Measurements from ENCODE around the gene PRDX1. TPM values are rescaled to one million over a fixed set of nuclear protein-coding genes. Genes with fewer than 3 reads are reported as not detected.
"Not testable (repeated sequence)": the region's sequence is repeated elsewhere in the genome, so short reads cannot be mapped to it uniquely, and the experiment has no call there.

PRDX1 gene
- total and polyA plus RNA-seq, 8 donors = 49.3 to 142 (median 84.4) TPM

DNA sequence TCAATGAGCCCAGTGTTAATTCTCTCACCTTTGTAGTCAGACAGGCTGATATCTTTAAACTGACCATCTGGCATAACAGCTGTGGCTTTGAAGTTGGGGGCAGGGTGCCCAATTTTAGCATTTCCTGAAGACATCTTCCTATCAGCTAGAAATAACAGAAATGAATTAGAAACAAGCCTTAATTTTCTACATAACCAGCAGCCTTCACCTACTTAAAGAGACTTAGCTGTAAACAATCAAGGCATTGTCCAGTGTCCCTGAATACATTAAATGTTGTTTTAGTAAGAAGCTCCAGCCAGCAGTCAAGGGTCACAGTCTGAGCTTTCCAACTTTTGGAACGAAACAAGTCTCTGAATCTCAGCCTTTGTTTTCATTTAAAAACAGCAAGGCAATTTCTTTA is 2.8 kb downstream of the PRDX1 start:
- Histone ChIP-seq H3K27ac (peak overlapping the region in 2 of 4 donors; percentile 12 to 39), H3K4me1 (peaks cover 0 to 13% (median 0%) of the 10 kb centered on the region in 3 donors)
- ATAC-seq = no peak

DNA sequence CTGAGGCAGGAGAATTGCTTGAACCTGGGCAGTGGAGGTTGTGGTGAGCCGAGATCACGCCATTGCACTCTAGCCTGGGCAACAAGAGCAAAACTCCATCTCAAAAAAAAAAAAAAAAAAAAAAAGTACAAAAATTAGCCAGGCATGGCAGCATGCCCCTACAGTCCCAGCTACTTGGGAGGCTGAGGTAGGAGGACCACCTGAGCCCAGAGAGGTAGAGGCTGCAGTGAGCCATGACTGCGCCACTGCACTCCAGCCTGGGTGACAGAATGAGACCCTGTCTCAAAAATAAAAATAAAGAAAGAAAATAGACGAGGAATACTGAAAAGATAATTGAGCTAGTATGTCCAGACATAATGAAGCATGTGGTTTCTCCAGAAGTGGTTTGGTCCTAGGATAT is 3.3 kb downstream of the PRDX1 start:
- DNase-seq, H3K9me3 ChIP-seq, H3K27ac ChIP-seq, ATAC-seq, H3K27me3 ChIP-seq, FAIRE-seq, H3K4me3 ChIP-seq: not testable (repeated sequence)
- peaks cover 2 to 40% (median 14%) of the 10 kb centered on the region in 3 donors for H3K36me3 ChIP-seq
- H3K4me1 ChIP-seq = peaks cover 0 to 13% (median 0%) of the 10 kb centered on the region in 3 donors
- intact Hi-C loops (cut with DNase I) = loop anchor here in 2 of 3 donors (5.0 to 10.0 kb wide), 3 partner anchors 34 to 356 kb away; partner anchors contain the start of gene AKR1A1 (in 1 of the 2)
- WGBS, 2 donors = 76 to 82% methylated on average over 4 of the region's 4 CpGs

More for the DNA sequence above, 2.8 kb downstream of the PRDX1 start:
- no peak for FAIRE-seq
- Histone ChIP-seq H3K36me3 (peaks cover 0 to 35% (median 10%) of the 10 kb centered on the region in 3 donors), H3K4me3 (no peak overlapping the region), H3K27me3 (no peaks in the 10 kb centered on the region), H3K9me3 (no peaks in the 10 kb centered on the region)
- intact Hi-C loops (cut with DNase I) = loop anchor here in 2 of 3 donors (5.0 to 10.0 kb wide), 3 partner anchors 33 to 356 kb away; partner anchors contain the start of gene AKR1A1 (in 1 of the 2)
- DNase-seq = no peak
- WGBS, 2 donors = 3 to 5% methylated on average over 1 of the region's 1 CpG
- TF ChIP-seq, protein P1, sequence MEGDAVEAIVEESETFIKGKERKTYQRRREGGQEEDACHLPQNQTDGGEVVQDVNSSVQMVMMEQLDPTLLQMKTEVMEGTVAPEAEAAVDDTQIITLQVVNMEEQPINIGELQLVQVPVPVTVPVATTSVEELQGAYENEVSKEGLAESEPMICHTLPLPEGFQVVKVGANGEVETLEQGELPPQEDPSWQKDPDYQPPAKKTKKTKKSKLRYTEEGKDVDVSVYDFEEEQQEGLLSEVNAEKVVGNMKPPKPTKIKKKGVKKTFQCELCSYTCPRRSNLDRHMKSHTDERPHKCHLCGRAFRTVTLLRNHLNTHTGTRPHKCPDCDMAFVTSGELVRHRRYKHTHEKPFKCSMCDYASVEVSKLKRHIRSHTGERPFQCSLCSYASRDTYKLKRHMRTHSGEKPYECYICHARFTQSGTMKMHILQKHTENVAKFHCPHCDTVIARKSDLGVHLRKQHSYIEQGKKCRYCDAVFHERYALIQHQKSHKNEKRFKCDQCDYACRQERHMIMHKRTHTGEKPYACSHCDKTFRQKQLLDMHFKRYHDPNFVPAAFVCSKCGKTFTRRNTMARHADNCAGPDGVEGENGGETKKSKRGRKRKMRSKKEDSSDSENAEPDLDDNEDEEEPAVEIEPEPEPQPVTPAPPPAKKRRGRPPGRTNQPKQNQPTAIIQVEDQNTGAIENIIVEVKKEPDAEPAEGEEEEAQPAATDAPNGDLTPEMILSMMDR (IDR thresholded peaks at IDR 0.05) = no peak

DNA sequence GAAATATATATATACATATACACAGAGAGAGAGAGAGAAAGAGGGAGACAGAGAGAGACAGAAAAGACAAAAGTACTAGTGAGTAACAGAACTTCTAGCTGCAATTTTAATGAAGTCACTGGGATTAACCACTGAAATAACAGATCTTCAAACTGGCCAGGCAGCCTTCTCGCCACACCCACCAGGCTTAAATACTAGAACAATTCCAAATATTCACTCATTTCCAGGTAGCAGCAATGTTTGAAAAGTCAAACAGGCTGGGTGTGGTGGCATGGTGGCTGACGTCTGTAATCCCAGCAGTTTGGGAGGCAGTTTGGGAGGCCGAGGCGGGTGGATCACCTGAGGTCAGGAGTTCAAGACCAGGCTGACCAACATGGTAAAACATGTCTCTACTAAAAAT is 5.2 kb downstream of the PRDX1 start:
- no peak for FAIRE-seq
- Histone ChIP-seq H3K27me3 (no peaks in the 10 kb centered on the region), H3K4me3 (no peak overlapping the region), H3K27ac (no peak overlapping the region), H3K36me3 (peaks cover 2 to 44% (median 14%) of the 10 kb centered on the region in 3 donors), H3K4me1 (peaks cover 0 to 13% (median 0%) of the 10 kb centered on the region in 3 donors), H3K9me3 (no peaks in the 10 kb centered on the region)
- WGBS, 2 donors = 88 to 91% methylated on average over 4 of the region's 4 CpGs
- TF ChIP-seq, protein P1 (IDR thresholded peaks at IDR 0.05) = no peak
- ATAC-seq = no peak
- intact Hi-C loops (cut with DNase I) = loop anchor here in 2 of 3 donors (5.0 to 10.0 kb wide), 3 partner anchors 36 to 358 kb away; partner anchors contain the start of gene AKR1A1 (in 1 of the 2)
- DNase-seq = no peak

DNA sequence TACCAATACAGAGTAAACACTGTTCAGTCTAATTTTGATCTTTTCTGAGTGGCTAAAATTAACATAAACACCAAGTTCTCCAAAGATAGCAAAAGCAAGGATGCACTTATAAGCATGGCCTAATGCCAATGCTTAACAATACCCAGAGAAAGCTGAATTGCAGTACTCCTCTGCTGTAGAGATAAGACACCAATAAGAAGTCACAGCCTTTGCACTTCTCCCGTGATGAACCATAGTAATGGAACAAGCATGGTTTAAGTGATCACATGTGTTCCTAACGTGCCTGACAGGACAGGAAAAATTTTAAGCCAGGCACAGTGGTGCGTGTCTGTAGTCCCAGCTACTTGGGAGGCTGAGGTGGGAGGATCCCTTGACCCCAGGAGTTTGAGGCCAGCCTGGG is 5.6 kb downstream of the PRDX1 start:
- TF ChIP-seq, protein P1 (IDR thresholded peaks at IDR 0.05) = no peak
- intact Hi-C loops (cut with DNase I) = loop anchor here in 2 of 3 donors (5.0 to 10.0 kb wide), 3 partner anchors 36 to 359 kb away; partner anchors contain the start of gene AKR1A1 (in 1 of the 2)
- peaks cover 2 to 46% (median 14%) of the 10 kb centered on the region in 3 donors for H3K36me3 ChIP-seq
- FAIRE-seq = no peak
- no peaks in the 10 kb centered on the region for H3K9me3 ChIP-seq
- peaks cover 0 to 13% (median 0%) of the 10 kb centered on the region in 3 donors for H3K4me1 ChIP-seq
- H3K27ac ChIP-seq = no peak overlapping the region
- ATAC-seq = no peak
- no peaks in the 10 kb centered on the region for H3K27me3 ChIP-seq
- DNase-seq = no peak
- no peak overlapping the region for H3K4me3 ChIP-seq
- 80 to 81% methylated on average over 3 of the region's 3 CpGs for WGBS, 2 donors

DNA sequence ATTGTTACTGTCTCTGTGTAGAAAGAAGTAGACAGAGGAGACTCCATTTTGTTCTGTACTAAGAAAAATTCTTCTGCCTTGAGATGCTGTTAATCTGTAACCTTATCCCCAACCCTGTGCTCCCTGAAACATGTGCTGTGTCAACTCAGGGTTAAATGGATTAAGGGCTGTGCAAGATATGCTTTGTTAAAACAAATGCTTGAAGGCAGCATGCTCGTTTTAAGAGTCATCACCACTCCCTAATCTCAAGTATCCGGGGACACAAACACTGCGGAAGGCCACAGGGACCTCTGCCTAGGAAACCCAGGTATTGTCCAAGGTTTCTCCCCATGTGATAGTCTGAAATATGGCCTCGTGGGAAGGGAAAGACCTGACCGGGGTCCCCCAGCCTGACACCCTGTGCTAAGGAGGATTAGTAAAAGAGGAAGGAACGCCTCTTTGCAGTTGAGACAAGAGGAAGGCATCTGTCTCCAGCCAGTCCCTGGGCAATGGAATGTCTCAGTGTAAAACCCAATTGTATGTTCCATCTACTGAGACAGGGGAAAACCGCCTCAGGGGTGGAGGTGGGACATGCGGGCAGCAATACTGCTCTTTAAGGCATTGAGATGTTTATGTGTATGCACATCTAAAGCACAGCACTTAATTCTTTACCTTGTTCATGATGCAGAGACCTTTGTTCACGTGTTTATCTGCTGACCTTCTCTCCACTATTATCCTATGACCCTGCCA is 8.0 kb downstream of the PRDX1 start:
- not testable (repeated sequence) for ATAC-seq, FAIRE-seq, DNase-seq, H3K9me3 ChIP-seq, H3K27me3 ChIP-seq, H3K27ac ChIP-seq, H3K4me1 ChIP-seq, H3K4me3 ChIP-seq
- 63 to 69% methylated on average over 8 to 9 of the region's 9 CpGs for WGBS, 2 donors
- intact Hi-C loops (cut with DNase I) = loop anchor here in 1 of 3 donors (10.0 kb wide), 1 partner anchor 361 kb away; no protein-coding TSS in a partner anchor
- peaks cover 6 to 69% (median 30%) of the 10 kb centered on the region in 3 donors for H3K36me3 ChIP-seq
